GM12878 (cell line): Measurements from ENCODE around the gene FAM83D. TPM values are rescaled to one million over a fixed set of nuclear protein-coding genes. Genes with fewer than 3 reads are reported as not detected.

ENCODE experiments used
- ATAC-seq: fragments of 200-7000 bp; cut with Tn5 transposase; 3 replicates; pipeline ENCODE4 v1.9.1; 2020; ENCODE audit warnings: mild to moderate bottlenecking, moderate library complexity
- BruUV-seq: library from RNA; stranded (reverse); fragments of 400-500 nt; replicated peaks from 2 replicates; lab custom pipeline; 2021; lab: Mats Ljungman, UMichigan
- CTCF ChIA-PET: fragments of 300-600 bp; sonication (Branson Sonifier 250); formaldehyde crosslinking; extraction: SDS; loops from one replicate; lab custom pipeline; 2021; ENCODE audit warnings: inconsistent platforms; lab: Yijun Ruan, JAX
- POLR2A ChIA-PET: fragments of 350-600 bp; formaldehyde crosslinking; extraction: SDS; loops from one replicate; lab custom pipeline; 2021; ENCODE audit warnings: inconsistent platforms; lab: Charles Lee
- RAD21 ChIA-PET: fragments of 300-600 bp; sonication (Branson Sonifier 250); formaldehyde crosslinking; loops from one replicate; lab custom pipeline; 2023; ENCODE audit warnings: antibody characterized with exemption; ENCODE audit not compliant: unreplicated experiment; lab: Charles Lee
- SMC1A ChIA-PET: fragments of 300-600 bp; sonication (Branson Sonifier 250); formaldehyde crosslinking; loops from one replicate; lab custom pipeline; 2023; ENCODE audit not compliant: unreplicated experiment, uncharacterized antibody; lab: Charles Lee
- DNase-seq: peaks from one replicate; pipeline ENCODE4 v3.0.0-alpha.2; 2011; ENCODE audit warnings: low read depth, low spot score
- FAIRE-seq: peaks from 3 replicates; lab custom pipeline; 2011; peaks lifted over from hg19 to GRCh38; lab: Jason Lieb, UNC
- H2AFZ ChIP-seq: 2 replicates; pipeline ENCODE4 v1.6.0; 2011; ENCODE audit warnings: low read depth, low read length, control low read depth; ENCODE audit not compliant: control insufficient read depth
- H3K27ac ChIP-seq: 2 replicates; pipeline ENCODE4 v1.5.1; 2011; ENCODE audit warnings: control low read depth; ENCODE audit not compliant: control insufficient read depth, insufficient read depth
- H3K27me3 ChIP-seq, 2 experiments: replicated peaks in 1 of 2; 2 replicates each; pipeline versions ENCODE4 v1.6.0 to v1.6.1; 2011; ENCODE audit warnings: low read length in 1 of 2; ENCODE audit not compliant: control insufficient read depth in 2 of 2, insufficient read depth in 2 of 2
- H3K36me3 ChIP-seq, 2 experiments: 2 replicates each; pipeline ENCODE4 v1.5.1; 2011; ENCODE audit warnings: low read length in 1 of 2; ENCODE audit not compliant: control insufficient read depth in 2 of 2, insufficient read depth in 2 of 2
- H3K4me1 ChIP-seq: 2 replicates; pipeline ENCODE4 v1.6.1; 2011; ENCODE audit warnings: mild to moderate bottlenecking, low read length, moderate library complexity, mixed read lengths; ENCODE audit not compliant: control insufficient read depth, insufficient read depth
- H3K4me2 ChIP-seq: 2 replicates; pipeline ENCODE4 v1.6.0; 2011; ENCODE audit warnings: control low read depth; ENCODE audit not compliant: control insufficient read depth, insufficient read depth
- H3K4me3 ChIP-seq: fragments of 200-600 bp; sonication (generic); 2 replicates; pipeline ENCODE4 v1.5.1; 2016
- H3K79me2 ChIP-seq: 2 replicates; pipeline ENCODE4 v1.6.0; 2011; ENCODE audit warnings: low read length; ENCODE audit not compliant: control insufficient read depth, insufficient read depth
- H3K9ac ChIP-seq: 2 replicates; pipeline ENCODE4 v1.8.0; 2011; ENCODE audit warnings: low read length, control low read depth, mixed read lengths; ENCODE audit not compliant: control insufficient read depth, insufficient read depth
- H3K9me3 ChIP-seq: replicated peaks from 3 replicates; pipeline ENCODE4 v1.5.1; 2011; ENCODE audit warnings: mild to moderate bottlenecking, low read length; ENCODE audit not compliant: control insufficient read depth, insufficient read depth
- H4K20me1 ChIP-seq: 2 replicates; pipeline ENCODE4 v1.6.0; 2011; ENCODE audit not compliant: control insufficient read depth, insufficient read depth
- BHLHE40 ChIP-seq, 2 experiments: fragments of 450-650 bp in 1 of 2; IDR thresholded peaks; 2 replicates each; pipeline ENCODE4 v1.6.1; 2011 to 2017; ENCODE audit warnings: low read depth in 2 of 2, borderline replicate concordance in 1 of 2, improper control_type of control experiment in 1 of 2, low read length in 1 of 2, mild to moderate bottlenecking in 1 of 2
- CBFB ChIP-seq: IDR thresholded peaks from 2 replicates; pipeline ENCODE4 v1.6.1; 2016; ENCODE audit warnings: antibody characterized with exemption, low read depth
- KDM1A ChIP-seq: fragments of 200-600 bp; sonication (generic); IDR thresholded peaks from 2 replicates; pipeline ENCODE4 v1.6.1; 2016; ENCODE audit warnings: borderline replicate concordance
- NR2F1 ChIP-seq: fragments of 450-650 bp; conservative IDR thresholded peaks from 2 replicates; pipeline ENCODE4 v1.6.1; 2017; ENCODE audit warnings: mild to moderate bottlenecking
- SREBF2 ChIP-seq: IDR thresholded peaks from 2 replicates; pipeline ENCODE4 v1.6.1; 2012; ENCODE audit warnings: mild to moderate bottlenecking, low read length
- TCF12 ChIP-seq: IDR thresholded peaks from 2 replicates; pipeline ENCODE4 v1.6.1; 2011; ENCODE audit warnings: low read depth, mild to moderate bottlenecking, low read length
- WGBS: methylation state at CpG from one replicate; pipeline ENCODE4 v1.1.6; 2016; ENCODE audit warnings: low lambda C conversion rate; ENCODE audit not compliant: insufficient replicate concordance, insufficient coverage; ENCODE audit errors: missing lambda C conversion rate; 5-methylcytosine and 5-hydroxymethylcytosine counted together
- in situ Hi-C: fragments of 300-500 bp; cut with MboI; formaldehyde crosslinking; loops from 9 replicates; pipeline ENCODE4 v1.14.3; 2018; ENCODE audit warnings: mixed read lengths
- intact Hi-C: fragments of 100-400 bp; cut with micrococcal nuclease; formaldehyde crosslinking; loops from one replicate; pipeline ENCODE4 v1.14.2; 2022; ENCODE audit not compliant: unreplicated experiment
- polyA plus RNA-seq, 11 experiments: library from polyadenylated mRNA; depleted of rRNA in 4 of 11; unstranded in 6 of 11; stranded (reverse) in 5 of 11; fragments of >200 nt; fragmentation: Nextera tagmentation in 4 of 11; fragmentation: Illumina TruSeq in 1 of 11; extraction: Ambion mirVana in 4 of 11; extraction: Trizol in 1 of 11; gene quantifications; 1 replicate in 1 of 11; 2 replicates in 10 of 11; pipeline versions ENCODE4 v1.2.1 to v1.2.3, GENCODE V29; 2011 to 2016; ENCODE audit warnings: inconsistent platforms in 2 of 11, missing spikeins in 2 of 11, low read depth in 1 of 11
- total RNA-seq, 4 experiments: library from RNA; depleted of rRNA in 3 of 4; stranded (reverse); fragments of >200 nt in 3 of 4; fragmentation: Illumina TruSeq in 1 of 4; extraction: Trizol in 1 of 4; gene quantifications; 2 replicates each; pipeline versions ENCODE4 v1.2.1 to v1.2.3, GENCODE V29; 2013 to 2021

The FAM83D gene
- total and polyA plus RNA-seq, 10 of the 15 experiments (the other 5 are each of a cell fraction or from before 2014, with no cell fraction given) = 4.5 to 34.8 (median 19.2) TPM

- Histone ChIP-seq H3K79me2 (peaks cover 75% of the 10 kb centered on the region), H3K36me3 (peaks cover 22 to 24% of the 10 kb centered on the region in 2 experiments), H3K27ac (peak overlapping the region; percentile 49), H3K27me3 (no peaks in the 10 kb centered on the region), H3K9me3 (no peaks in the 10 kb centered on the region), H3K4me3 (no peak overlapping the region), H3K4me1 (peaks cover 46% of the 10 kb centered on the region), H4K20me1 (no peaks in the 10 kb centered on the region; the same call in 1 of the 2 replicates), H3K9ac (no peak overlapping the region), H2AFZ (no peak overlapping the region), H3K4me2 (peak overlapping the region; percentile 72; the same call in 1 of the 2 replicates)
- no peak for DNase-seq
- CTCF ChIA-PET = interaction anchor here (1.1 to 14.0 kb wide), 5 partner anchors 11 to 156 kb away, joined by 3 to 183 read pairs (median 5); no protein-coding TSS in a partner anchor
- intact Hi-C loops = no loop called here
- whole genome bisulfite sequencing = 77% methylated on average over 4 of the region's 4 CpGs
- TF ChIP-seq NR2F1 (peak; percentile 4; the same call in 1 of the 2 replicates), CBFB (0 out of 2 replicates have a peak, but pooled peaks have one; percentile 2), SREBF2 (no peak)
- POLR2A ChIA-PET = interaction anchor here (0.6 to 4.0 kb wide), 4 partner anchors 10 to 111 kb away, joined by 3 to 27 read pairs (median 4); partner anchors contain the start of gene PPP1R16B
- SMC1A ChIA-PET = interaction anchor here (0.8 to 16.9 kb wide), 9 partner anchors 8 to 129 kb away, joined by 3 to 248 read pairs (median 3); partner anchors contain the start of gene DHX35
- in situ Hi-C loops = no loop called here
- RAD21 ChIA-PET = interaction anchor here (1.6 to 14.5 kb wide), 2 partner anchors 8 to 10 kb away, joined by 5 to 205 read pairs; no protein-coding TSS in a partner anchor
- FAIRE-seq = no peak
- ATAC-seq = no peak; the same call in 2 of the 3 replicates
- no TSS peak for BruUV-seq
Observed at GRCh38 chr20:38881806-38882440, 44.3 kb upstream of the FAM83D start.

- no peak for FAIRE-seq
- Histone ChIP-seq H3K27me3 (no peaks in the 10 kb centered on the region), H3K36me3 (peaks cover 24 to 27% of the 10 kb centered on the region in 2 experiments), H3K4me3 (no peak overlapping the region), H4K20me1 (no peaks in the 10 kb centered on the region; the same call in 1 of the 2 replicates), H3K79me2 (peaks cover 75% of the 10 kb centered on the region), H3K4me1 (peaks cover 39% of the 10 kb centered on the region), H3K9ac (no peak overlapping the region), H3K9me3 (no peaks in the 10 kb centered on the region), H2AFZ (no peak overlapping the region), H3K27ac (peak overlapping the region; percentile 19; the same call in 1 of the 2 replicates), H3K4me2 (no peak overlapping the region)
- BruUV-seq = no TSS peak
- POLR2A ChIA-PET = interaction anchor here (0.8 to 1.5 kb wide), 2 partner anchors 39 to 77 kb away, joined by 3 to 5 read pairs; partner anchors contain the start of gene PPP1R16B
- ATAC-seq = no peak
- TF ChIP-seq KDM1A (no peak), BHLHE40 (IDR thresholded peaks at IDR 0.05; ENCODE audit: borderline replicate concordance in 1 of 2, low read depth in 2 of 2, low read length in 1 of 2) (no peak), TCF12 (no peak)
- RAD21 ChIA-PET = interaction anchor here (1.3 to 14.5 kb wide), 3 partner anchors 9 to 76 kb away, joined by 4 to 205 read pairs (median 5); no protein-coding TSS in a partner anchor
- 56% methylated on average over 2 of the region's 2 CpGs for WGBS
- in situ Hi-C loops = no loop called here
- no peak for DNase-seq
- CTCF ChIA-PET = interaction anchor here (1.1 to 14.0 kb wide), 4 partner anchors 10 to 33 kb away, joined by 3 to 183 read pairs (median 6); no protein-coding TSS in a partner anchor
- SMC1A ChIA-PET = interaction anchor here (0.9 to 16.9 kb wide), 8 partner anchors 9 to 130 kb away, joined by 3 to 248 read pairs (median 4); no protein-coding TSS in a partner anchor
- intact Hi-C loops = no loop called here
Observed at GRCh38 chr20:38882600-38882999, 43.6 kb upstream of the FAM83D start.
